PFSK-1 (cell line): ENCODE results near the gene TET2.

Experiments used
- FOXP2 ChIP-seq: optimal IDR thresholded peaks from 2 replicates; pipeline ENCODE3; 2011; ENCODE audit warnings: borderline replicate concordance, control low read depth, inconsistent platforms; ENCODE audit not compliant: insufficient read depth; ENCODE audit errors: extremely low read length, extremely low read depth
- POLR2AphosphoS5 ChIP-seq: IDR thresholded peaks from 2 replicates; pipeline ENCODE4 v1.6.1; 2012; ENCODE audit warnings: low read depth, mild to moderate bottlenecking, control low read depth, low read length, moderate library complexity
- TAF1 ChIP-seq: IDR thresholded peaks from 2 replicates; pipeline ENCODE4 v1.6.1; 2012; ENCODE audit warnings: low read length, control low read depth, borderline replicate concordance; ENCODE audit not compliant: insufficient read depth
- TF ChIP-seq, protein P1 (sequence below), 2 experiments: IDR thresholded peaks; 2 replicates each; pipeline versions ENCODE4 v1.6.1 to v1.8.0; 2011 to 2012; ENCODE audit warnings: low read depth in 2 of 2, low read length in 2 of 2, control low read depth in 1 of 2, inconsistent platforms in 1 of 2, mild to moderate bottlenecking in 1 of 2, moderate library complexity in 1 of 2; ENCODE audit not compliant: insufficient read depth in 1 of 2

DNA sequence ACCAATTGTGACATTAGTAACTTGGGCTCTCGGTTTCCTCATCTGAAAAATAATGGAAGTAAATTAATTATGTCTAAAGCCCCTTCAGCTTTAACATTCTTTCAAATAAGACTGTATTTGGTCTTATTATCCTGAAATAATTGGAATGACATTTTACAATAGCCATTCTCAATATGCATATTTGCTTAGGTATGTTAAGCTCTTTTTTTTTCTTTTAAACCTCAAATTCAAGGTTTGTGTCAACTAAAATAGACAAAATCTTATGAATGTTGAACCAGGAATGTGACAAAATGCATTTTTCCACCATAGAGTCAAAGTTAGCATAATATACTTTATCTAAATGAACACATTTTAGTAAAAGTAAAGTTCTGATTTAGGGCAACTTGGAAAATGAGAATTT is 34.4 kb upstream of the TET2 start:
- TF ChIP-seq, protein P1, sequence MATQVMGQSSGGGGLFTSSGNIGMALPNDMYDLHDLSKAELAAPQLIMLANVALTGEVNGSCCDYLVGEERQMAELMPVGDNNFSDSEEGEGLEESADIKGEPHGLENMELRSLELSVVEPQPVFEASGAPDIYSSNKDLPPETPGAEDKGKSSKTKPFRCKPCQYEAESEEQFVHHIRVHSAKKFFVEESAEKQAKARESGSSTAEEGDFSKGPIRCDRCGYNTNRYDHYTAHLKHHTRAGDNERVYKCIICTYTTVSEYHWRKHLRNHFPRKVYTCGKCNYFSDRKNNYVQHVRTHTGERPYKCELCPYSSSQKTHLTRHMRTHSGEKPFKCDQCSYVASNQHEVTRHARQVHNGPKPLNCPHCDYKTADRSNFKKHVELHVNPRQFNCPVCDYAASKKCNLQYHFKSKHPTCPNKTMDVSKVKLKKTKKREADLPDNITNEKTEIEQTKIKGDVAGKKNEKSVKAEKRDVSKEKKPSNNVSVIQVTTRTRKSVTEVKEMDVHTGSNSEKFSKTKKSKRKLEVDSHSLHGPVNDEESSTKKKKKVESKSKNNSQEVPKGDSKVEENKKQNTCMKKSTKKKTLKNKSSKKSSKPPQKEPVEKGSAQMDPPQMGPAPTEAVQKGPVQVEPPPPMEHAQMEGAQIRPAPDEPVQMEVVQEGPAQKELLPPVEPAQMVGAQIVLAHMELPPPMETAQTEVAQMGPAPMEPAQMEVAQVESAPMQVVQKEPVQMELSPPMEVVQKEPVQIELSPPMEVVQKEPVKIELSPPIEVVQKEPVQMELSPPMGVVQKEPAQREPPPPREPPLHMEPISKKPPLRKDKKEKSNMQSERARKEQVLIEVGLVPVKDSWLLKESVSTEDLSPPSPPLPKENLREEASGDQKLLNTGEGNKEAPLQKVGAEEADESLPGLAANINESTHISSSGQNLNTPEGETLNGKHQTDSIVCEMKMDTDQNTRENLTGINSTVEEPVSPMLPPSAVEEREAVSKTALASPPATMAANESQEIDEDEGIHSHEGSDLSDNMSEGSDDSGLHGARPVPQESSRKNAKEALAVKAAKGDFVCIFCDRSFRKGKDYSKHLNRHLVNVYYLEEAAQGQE (IDR thresholded peaks at IDR 0.05; ENCODE audit: insufficient read depth in 1 of 2, low read depth in 2 of 2, low read length in 2 of 2), result no peak
- no peak for TF ChIP-seq TAF1
- no peak for TF ChIP-seq POLR2AphosphoS5
- TF ChIP-seq FOXP2, result no peak
